NCI-H1105 (cell line): ENCODE results near the gene PPP1R12A.
A peak's percentile ranks its signal among the peaks of the same experiment; 100 is the strongest.
"Not testable (repeated sequence)": the region's sequence is repeated elsewhere in the genome, so short reads cannot be mapped to it uniquely, and the experiment has no call there.

Experiments used
- DNase-seq: peaks from one replicate; lab custom pipeline; 2025; lab: John Stamatoyannopoulos, UW

Gene PPP1R12A

GRCh38 chr12:79891506-79892162, 43.3 kb downstream of the PPP1R12A start:
- DNase-seq: no peak

- no peak for DNase-seq
Observed at GRCh38 chr12:79887890-79888289, 47.0 kb downstream of the PPP1R12A start.

- DNase-seq: peak; percentile 40
Observed at GRCh38 chr12:79886917-79887519, 47.9 kb downstream of the PPP1R12A start.

- DNase-seq: no peak
Observed at GRCh38 chr12:79885911-79886490, 48.9 kb downstream of the PPP1R12A start.

GRCh38 chr12:79884401-79885006, 50.4 kb downstream of the PPP1R12A start:
- DNase-seq: no peak

GRCh38 chr12:79883216-79883615, 51.7 kb downstream of the PPP1R12A start:
- no peak for DNase-seq

- DNase-seq: no peak
Observed at GRCh38 chr12:79881351-79881750, 53.5 kb downstream of the PPP1R12A start.

GRCh38 chr12:79878506-79878905, 56.4 kb downstream of the PPP1R12A start:
- DNase-seq: not testable (repeated sequence)

- DNase-seq: no peak
Observed at GRCh38 chr12:79877246-79877645, 57.7 kb downstream of the PPP1R12A start.

- no peak for DNase-seq
Observed at GRCh38 chr12:79874665-79875064, 60.2 kb downstream of the PPP1R12A start.

- DNase-seq: no peak
Observed at GRCh38 chr12:79873201-79873600, 61.7 kb downstream of the PPP1R12A start.

GRCh38 chr12:79871621-79872020, 63.3 kb downstream of the PPP1R12A start:
- no peak for DNase-seq

- DNase-seq: no peak
Observed at GRCh38 chr12:79870916-79871315, 64.0 kb downstream of the PPP1R12A start.

GRCh38 chr12:79859646-79860045, 75.3 kb downstream of the PPP1R12A start:
- DNase-seq: no peak

GRCh38 chr12:79858518-79858917, 76.4 kb downstream of the PPP1R12A start:
- no peak for DNase-seq

- DNase-seq: no peak
Observed at GRCh38 chr12:79857675-79858074, 77.2 kb downstream of the PPP1R12A start.

- DNase-seq: no peak
Observed at GRCh38 chr12:79850610-79851299, 84.1 kb downstream of the PPP1R12A start.

GRCh38 chr12:79848339-79848738, 86.6 kb downstream of the PPP1R12A start:
- DNase-seq: no peak

GRCh38 chr12:79847417-79847816, 87.5 kb downstream of the PPP1R12A start:
- no peak for DNase-seq

- DNase-seq: no peak
Observed at GRCh38 chr12:79844693-79845092, 90.2 kb downstream of the PPP1R12A start.

- DNase-seq: no peak
Observed at GRCh38 chr12:79843978-79844377, 90.9 kb downstream of the PPP1R12A start.

- no peak for DNase-seq
Observed at GRCh38 chr12:79842630-79843029, 92.3 kb downstream of the PPP1R12A start.

- no peak for DNase-seq
Observed at GRCh38 chr12:79841878-79842265, 93.0 kb downstream of the PPP1R12A start.
